B cell (primary cell): ENCODE results near the gene ZNF3. TPM values are rescaled to one million over a fixed set of nuclear protein-coding genes. Genes with fewer than 3 reads are reported as not detected.

Experiments
- ATAC-seq: fragments of 200-7000 bp; cut with Tn5 transposase; one replicate; pipeline ENCODE4 v1.10.0; 2021; ENCODE audit warnings: low read depth, mild to moderate bottlenecking, moderate number of reproducible peaks, moderate library complexity
- CTCF ChIA-PET: fragments of 350-600 bp; sonication (Branson Sonifier 250); formaldehyde crosslinking; loops from one replicate; lab custom pipeline; 2021; ENCODE audit warnings: antibody characterized with exemption, inconsistent platforms; lab: Charles Lee
- POLR2A ChIA-PET: fragments of 350-600 bp; sonication (Branson Sonifier 250); formaldehyde crosslinking; loops from one replicate; lab custom pipeline; 2021; ENCODE audit warnings: antibody characterized with exemption; lab: Charles Lee
- DNase-seq: peaks from one replicate; pipeline ENCODE4 v3.0.0; 2013
- H2AFZ ChIP-seq: 2 replicates; pipeline ENCODE4 v1.6.1; 2012; ENCODE audit warnings: mild to moderate bottlenecking, low read depth, low read length; ENCODE audit not compliant: insufficient read depth, poor library complexity, severe bottlenecking
- H3K27ac ChIP-seq, 2 donors: 1 replicate in 1 of 2; 2 replicates in 1 of 2; pipeline ENCODE4 v1.5.1; 2012 to 2013; ENCODE audit warnings: low read length in 2 of 2, mild to moderate bottlenecking in 2 of 2, moderate library complexity in 1 of 2
- H3K27me3 ChIP-seq, 4 experiments: fragments of 200-600 bp in 1 of 4; sonication (generic) in 1 of 4; replicated peaks in 1 of 4; 1 replicate in 2 of 4; 2 replicates in 2 of 4; pipeline versions ENCODE4 v1.6.1 to v1.7.0; 2013 to 2016; ENCODE audit warnings: low read length in 3 of 4, mild to moderate bottlenecking in 2 of 4, mixed read lengths in 1 of 4, moderate library complexity in 1 of 4; ENCODE audit not compliant: insufficient read depth in 4 of 4, control insufficient read depth in 3 of 4; ENCODE audit errors: control extremely low read depth in 1 of 4
- H3K36me3 ChIP-seq, 2 experiments: replicated peaks in 1 of 2; 1 replicate in 1 of 2; 2 replicates in 1 of 2; pipeline versions ENCODE4 v1.6.1 to v1.7.1; 2013; ENCODE audit warnings: low read length in 1 of 2; ENCODE audit not compliant: insufficient read depth in 2 of 2, control insufficient read depth in 1 of 2; ENCODE audit errors: control extremely low read depth in 1 of 2, extremely low read depth in 1 of 2
- H3K4me1 ChIP-seq, 2 donors: fragments of 200-600 bp in 1 of 2; sonication (generic) in 1 of 2; 1 replicate in 1 of 2; 2 replicates in 1 of 2; pipeline versions ENCODE4 v1.5.1 to v1.6.1; 2013 to 2017; ENCODE audit warnings: low read length in 2 of 2; ENCODE audit not compliant: control insufficient read depth in 2 of 2, insufficient read depth in 2 of 2
- H3K4me2 ChIP-seq: replicated peaks from 2 replicates; pipeline ENCODE3; 2012; ENCODE audit warnings: mild to moderate bottlenecking, low read depth, low read length; ENCODE audit not compliant: poor library complexity, severe bottlenecking
- H3K4me3 ChIP-seq, 5 experiments: fragments of 200-600 bp in 1 of 5; sonication (generic) in 1 of 5; 1 replicate in 3 of 5; 2 replicates in 2 of 5; pipeline versions ENCODE4 v1.5.1 to v1.7.0; 2011 to 2016; ENCODE audit warnings: low read length in 4 of 5, mild to moderate bottlenecking in 4 of 5, low read depth in 2 of 5, control low read depth in 1 of 5, moderate library complexity in 1 of 5; ENCODE audit not compliant: insufficient read depth in 1 of 5; ENCODE audit errors: control extremely low read depth in 1 of 5, extremely low read depth in 1 of 5
- H3K79me2 ChIP-seq: fragments of 200-600 bp; sonication (generic); one replicate; pipeline ENCODE4 v1.6.0; 2016; ENCODE audit warnings: low read length; ENCODE audit not compliant: control insufficient read depth, insufficient read depth
- H3K9ac ChIP-seq: fragments of 200-600 bp; sonication (generic); 2 replicates; pipeline ENCODE4 v1.6.1; 2017; ENCODE audit warnings: mild to moderate bottlenecking, low read length, moderate library complexity
- H3K9me3 ChIP-seq, 3 donors: one replicate each; pipeline versions ENCODE4 v1.6.1 to v1.7.1; 2013; ENCODE audit warnings: low read length in 2 of 3; ENCODE audit not compliant: control insufficient read depth in 2 of 3, insufficient read depth in 1 of 3; ENCODE audit errors: control extremely low read depth in 1 of 3
- H4K20me1 ChIP-seq: 2 replicates; pipeline ENCODE4 v1.6.0; 2012; ENCODE audit warnings: mild to moderate bottlenecking, low read length; ENCODE audit not compliant: insufficient read depth, control insufficient read depth, poor library complexity, severe bottlenecking
- H3K27ac Mint-ChIP-seq: one replicate; pipeline ENCODE4 v1.8.0; 2021; ENCODE audit warnings: mixed read lengths
- H3K27me3 Mint-ChIP-seq: one replicate; pipeline ENCODE4 v1.8.0; 2021; ENCODE audit warnings: mixed read lengths
- H3K4me1 Mint-ChIP-seq: one replicate; pipeline ENCODE4 v1.8.0; 2021; ENCODE audit warnings: mixed read lengths
- H3K4me3 Mint-ChIP-seq: one replicate; pipeline ENCODE4 v1.8.0; 2021; ENCODE audit warnings: mixed read lengths
- H3K9me3 Mint-ChIP-seq: one replicate; pipeline ENCODE4 v1.8.0; 2022; ENCODE audit warnings: mixed read lengths; ENCODE audit not compliant: insufficient read depth
- CTCF ChIP-seq: fragments of 200-600 bp; IDR thresholded peaks from one replicate; pipeline ENCODE4 v1.8.0; 2022; ENCODE audit warnings: antibody characterized with exemption, mild to moderate bottlenecking
- EZH2 ChIP-seq: IDR thresholded peaks from 2 replicates; pipeline ENCODE4 v1.6.1; 2012; ENCODE audit warnings: borderline replicate concordance, low read depth, mild to moderate bottlenecking, moderate library complexity, low read length; ENCODE audit not compliant: insufficient read depth, poor library complexity, severe bottlenecking
- WGBS: methylation state at CpG from one replicate; pipeline ENCODE4 v1.1.5; 2013; ENCODE audit warnings: missing lambda C conversion rate; ENCODE audit not compliant: insufficient coverage; 5-methylcytosine and 5-hydroxymethylcytosine counted together
- intact Hi-C: fragments of 100-400 bp; cut with micrococcal nuclease; formaldehyde crosslinking; loops from one replicate; pipeline ENCODE4 v1.10.0; 2022
- polyA plus RNA-seq: library from polyadenylated mRNA; depleted of rRNA; stranded (reverse); fragments of >200 nt; gene quantifications from 2 replicates; pipeline ENCODE4 v1.2.3, GENCODE V29; 2012
- total RNA-seq, 2 donors: library from RNA; stranded (reverse); fragments of 120-200 nt in 1 of 2; gene quantifications; 1 replicate in 1 of 2; 2 replicates in 1 of 2; pipeline versions ENCODE4 v1.2.3 to v1.2.4, GENCODE V29; 2013 to 2022

The ZNF3 gene
- total and polyA plus RNA-seq, 2 donors (not counting 1 experiment from before 2014, with no cell fraction given): 19.2 to 44.8 TPM

GRCh38 chr7:100126239-100126930, 44.9 kb upstream of the ZNF3 start:
- Histone ChIP-seq H3K9me3 (no peaks in the 10 kb centered on the region), H3K4me3 (peak overlapping the region; percentile 54 to 84 (median 78)), H2AFZ (peak overlapping the region; percentile 99), H3K4me2 (peak overlapping the region; percentile 100), H3K4me1 (peaks cover 20 to 36% of the 10 kb centered on the region in 2 donors), H3K27ac (peak overlapping the region; percentile 83 to 95), H3K79me2 (peaks cover 23% of the 10 kb centered on the region), H4K20me1 (no peaks in the 10 kb centered on the region), H3K36me3 (no peaks in the 10 kb centered on the region), H3K9ac (peak overlapping the region; percentile 91), H3K27me3 (no peaks in the 10 kb centered on the region)
- Mint-ChIP-seq H3K4me1 (peaks cover 34% of the 10 kb centered on the region), H3K27ac (peak overlapping the region; percentile 100), H3K4me3 (peak overlapping the region; percentile 100), H3K9me3 (no peaks in the 10 kb centered on the region), H3K27me3 (no peaks in the 10 kb centered on the region)
- intact Hi-C loops: loop anchor here (1.0 kb wide), 1 partner anchor 32 kb away; the partner anchor contains the start of gene TRAPPC14
- no peak for TF ChIP-seq EZH2
- no peak for TF ChIP-seq CTCF
- WGBS: 19% methylated on average over 29 of the region's 29 CpGs
- ChIA-PET POLR2A (interaction anchor here (0.7 to 2.6 kb wide), 3 partner anchors 25 to 303 kb away, joined by 3 to 37 read pairs (median 7); partner anchors contain the start of genes AP4M1 and MCM7), CTCF (interaction anchor here (0.6 to 2.9 kb wide), 5 partner anchors 16 to 281 kb away, joined by 3 to 25 read pairs (median 6); partner anchors contain the start of genes AP4M1 and MCM7)
- ATAC-seq (no peak), DNase-seq (no peak)
